Fibroblast of skin of abdomen (primary cell): ENCODE measurements around the gene REM1. TPM values are rescaled to one million over a fixed set of nuclear protein-coding genes. Genes with fewer than 3 reads are reported as not detected.
A peak's percentile ranks its signal among the peaks of the same experiment; 100 is the strongest.
"Not testable (repeated sequence)": the region's sequence is repeated elsewhere in the genome, so short reads cannot be mapped to it uniquely, and the experiment has no call there.

Experiments used
- DNase-seq: peaks from one replicate; pipeline ENCODE4 v3.0.0-alpha.2; 2013
- polyA plus RNA-seq, 2 experiments: library from polyadenylated mRNA; unstranded; fragments of 120-200 nt; gene quantifications; one replicate each; pipeline ENCODE4 v1.2.1, GENCODE V29; 2013; ENCODE audit not compliant: insufficient read length in 2 of 2

REM1 gene, protein sequence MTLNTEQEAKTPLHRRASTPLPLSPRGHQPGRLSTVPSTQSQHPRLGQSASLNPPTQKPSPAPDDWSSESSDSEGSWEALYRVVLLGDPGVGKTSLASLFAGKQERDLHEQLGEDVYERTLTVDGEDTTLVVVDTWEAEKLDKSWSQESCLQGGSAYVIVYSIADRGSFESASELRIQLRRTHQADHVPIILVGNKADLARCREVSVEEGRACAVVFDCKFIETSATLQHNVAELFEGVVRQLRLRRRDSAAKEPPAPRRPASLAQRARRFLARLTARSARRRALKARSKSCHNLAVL
- polyA plus RNA-seq (2013, experiment 1 of 2; ENCODE audit: insufficient read length) = not detected
- polyA plus RNA-seq (2013, experiment 2 of 2; ENCODE audit: insufficient read length) = 0.11 TPM

DNA sequence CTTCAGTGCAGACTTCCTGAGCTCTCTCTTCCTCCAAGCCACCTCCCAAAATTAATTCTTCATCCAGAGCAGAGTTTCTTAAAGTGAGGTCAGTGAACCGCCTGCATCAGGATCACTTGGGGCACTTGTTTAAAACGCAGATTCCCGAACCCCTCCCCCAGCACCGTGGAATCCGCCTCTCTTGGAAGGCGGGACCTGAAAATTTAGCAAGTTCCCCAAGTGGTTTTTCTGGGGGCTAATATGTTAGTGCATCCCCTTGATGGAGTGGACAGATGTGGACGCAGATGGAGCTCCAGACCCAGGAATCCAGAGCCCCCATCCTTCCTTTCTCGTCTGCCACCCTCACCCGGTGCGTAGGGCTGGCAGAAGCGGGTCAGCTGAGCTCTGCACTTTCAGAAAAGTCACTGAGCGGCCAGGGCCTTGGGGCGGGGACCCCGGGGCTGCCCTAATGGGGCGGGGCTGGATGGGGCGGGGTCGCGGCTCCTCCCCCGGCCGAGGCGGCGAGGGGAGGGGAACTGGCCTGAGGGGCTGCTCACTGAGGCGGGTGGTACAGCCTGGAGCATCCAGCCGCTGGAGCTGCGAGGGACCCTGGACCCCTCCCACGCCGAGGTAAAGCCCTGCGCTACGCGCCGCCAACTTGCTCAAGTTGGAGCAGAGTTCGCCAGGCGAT, at the start of gene REM1, which contains the start of gene DEFB124:
Gene REM1, plus strand, starts transcription at position 531 of the 670 bp plus-strand sequence. CDS start 1,158 bp downstream, outside the sequence.
Gene DEFB124, minus strand, starts transcription at position 370 of the 670 bp plus-strand sequence. CDS start 2,114 bp downstream, outside the sequence.
- no peak for DNase-seq

GRCh38 chr20:31425797-31426196, 49.3 kb upstream of the REM1 start:
- DNase-seq = no peak

DNA sequence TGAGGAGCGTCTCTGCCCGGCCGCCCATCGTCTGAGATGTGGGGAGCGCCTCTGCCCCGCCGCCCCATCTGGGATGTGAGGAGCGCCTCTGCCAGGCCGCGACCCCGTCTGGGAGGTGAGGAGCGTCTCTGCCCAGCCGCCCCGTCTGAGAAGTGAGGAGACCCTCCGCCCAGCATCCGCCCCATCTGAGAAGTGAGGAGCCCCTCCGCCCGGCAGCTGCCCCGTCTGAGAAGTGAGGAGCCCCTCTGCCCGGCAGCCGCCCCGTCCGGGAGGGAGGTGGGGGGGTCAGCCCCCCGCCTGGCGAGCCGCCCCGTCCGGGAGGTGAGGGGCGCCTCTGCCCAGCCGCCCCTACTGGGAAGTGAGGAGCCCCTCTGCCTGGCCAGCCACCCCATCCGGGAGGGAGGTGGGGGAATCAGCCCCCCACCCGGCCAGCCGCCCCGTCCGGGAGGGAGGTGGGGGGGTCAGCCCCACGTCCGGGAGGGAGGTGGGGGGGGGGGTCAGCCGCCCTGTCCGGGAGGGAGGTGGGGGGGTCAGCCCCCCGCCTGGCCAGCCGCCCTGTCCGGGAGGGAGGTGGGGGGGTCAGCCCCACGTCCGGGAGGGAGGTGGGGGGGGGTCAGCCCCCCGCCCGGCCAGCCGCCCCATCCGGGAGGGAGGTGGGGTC, 48.1 kb upstream of the REM1 start:
- DNase-seq = not testable (repeated sequence)

GRCh38 chr20:31427576-31427975, 47.5 kb upstream of the REM1 start:
- DNase-seq = not testable (repeated sequence)

GRCh38 chr20:31430568-31431115, 44.4 kb upstream of the REM1 start:
- no peak for DNase-seq

DNA sequence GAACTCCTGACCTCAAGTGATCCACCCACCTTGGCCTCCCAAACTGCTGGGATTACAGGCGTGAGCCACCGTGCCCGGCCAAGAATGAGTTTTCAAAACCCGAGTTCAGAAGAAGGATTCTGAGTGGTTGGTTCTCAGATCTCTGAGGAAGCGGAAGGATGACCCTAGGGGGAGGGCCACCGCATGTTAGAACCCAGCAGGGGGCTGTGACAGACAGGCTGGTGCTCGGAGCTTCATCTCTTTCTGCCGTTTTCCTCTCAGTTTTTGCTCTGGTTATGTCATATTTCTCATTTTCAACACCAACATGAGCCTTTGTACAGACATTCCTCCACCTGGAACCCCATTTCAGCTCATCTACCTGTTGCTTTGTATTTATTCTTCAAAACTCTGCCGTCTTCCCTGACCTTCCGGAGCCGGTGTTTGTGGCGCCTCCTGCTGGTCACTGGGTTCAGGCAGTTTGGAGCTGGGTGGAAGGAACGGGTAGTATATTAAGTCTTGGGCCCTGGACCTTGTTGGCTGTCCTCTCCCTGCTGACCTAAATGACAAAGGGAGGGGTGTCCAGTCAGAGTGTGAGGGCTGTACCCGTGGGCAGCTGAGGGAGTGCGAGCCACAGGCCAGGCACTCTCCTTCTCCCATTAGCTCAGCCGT, 35.0 kb upstream of the REM1 start, which contains the start of gene DEFB123:
Gene DEFB123, plus strand, starts transcription at position 621 of the 648 bp plus-strand sequence. CDS start 67 bp downstream, outside the sequence.
- no peak for DNase-seq

GRCh38 chr20:31446084-31446819, 28.8 kb upstream of the REM1 start:
- no peak for DNase-seq

- no peak for DNase-seq
Measured at GRCh38 chr20:31449511-31450414, 25.3 kb upstream of the REM1 start.

- DNase-seq = no peak
Measured at GRCh38 chr20:31452575-31452974, 22.5 kb upstream of the REM1 start.

DNA sequence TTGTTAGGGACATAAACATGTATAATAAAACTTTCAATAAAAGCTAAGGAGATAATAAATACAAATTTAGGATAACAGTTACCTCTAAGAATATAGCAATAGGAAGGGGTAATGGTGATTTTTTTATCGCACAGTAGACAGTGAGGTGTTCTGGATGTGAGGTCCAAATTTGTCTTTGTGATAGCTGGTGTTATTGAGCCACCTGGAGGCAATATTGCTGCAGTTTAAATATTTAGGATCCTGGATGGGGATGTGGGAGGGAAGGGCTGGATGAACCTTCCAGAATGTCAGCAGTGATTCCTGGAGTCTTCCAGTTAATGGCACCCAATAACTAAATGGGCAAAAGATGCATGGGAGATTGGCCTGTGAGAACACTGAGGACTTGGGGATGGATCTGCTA, 20.7 kb upstream of the REM1 start:
- DNase-seq = no peak

DNA sequence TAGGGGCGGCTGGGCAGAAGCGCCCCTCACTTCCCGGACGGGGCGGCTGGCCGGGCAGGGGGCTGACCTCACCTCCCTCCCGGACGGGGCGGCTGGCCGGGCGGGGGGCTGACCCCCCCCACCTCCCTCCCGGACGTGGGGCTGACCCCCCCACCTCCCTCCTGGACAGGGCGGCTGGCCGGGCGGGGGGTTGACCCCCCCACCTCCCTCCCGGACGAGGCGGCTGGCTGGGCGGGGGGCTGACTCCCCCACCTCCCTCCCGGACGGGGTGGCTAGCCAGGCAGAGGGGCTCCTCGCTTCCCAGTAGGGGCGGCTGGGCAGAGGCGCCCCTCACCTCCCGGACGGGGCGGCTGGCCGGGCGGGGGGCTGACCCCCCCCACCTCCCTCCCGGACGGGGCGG, 4.1 kb upstream of the REM1 start:
- not testable (repeated sequence) for DNase-seq

DNA sequence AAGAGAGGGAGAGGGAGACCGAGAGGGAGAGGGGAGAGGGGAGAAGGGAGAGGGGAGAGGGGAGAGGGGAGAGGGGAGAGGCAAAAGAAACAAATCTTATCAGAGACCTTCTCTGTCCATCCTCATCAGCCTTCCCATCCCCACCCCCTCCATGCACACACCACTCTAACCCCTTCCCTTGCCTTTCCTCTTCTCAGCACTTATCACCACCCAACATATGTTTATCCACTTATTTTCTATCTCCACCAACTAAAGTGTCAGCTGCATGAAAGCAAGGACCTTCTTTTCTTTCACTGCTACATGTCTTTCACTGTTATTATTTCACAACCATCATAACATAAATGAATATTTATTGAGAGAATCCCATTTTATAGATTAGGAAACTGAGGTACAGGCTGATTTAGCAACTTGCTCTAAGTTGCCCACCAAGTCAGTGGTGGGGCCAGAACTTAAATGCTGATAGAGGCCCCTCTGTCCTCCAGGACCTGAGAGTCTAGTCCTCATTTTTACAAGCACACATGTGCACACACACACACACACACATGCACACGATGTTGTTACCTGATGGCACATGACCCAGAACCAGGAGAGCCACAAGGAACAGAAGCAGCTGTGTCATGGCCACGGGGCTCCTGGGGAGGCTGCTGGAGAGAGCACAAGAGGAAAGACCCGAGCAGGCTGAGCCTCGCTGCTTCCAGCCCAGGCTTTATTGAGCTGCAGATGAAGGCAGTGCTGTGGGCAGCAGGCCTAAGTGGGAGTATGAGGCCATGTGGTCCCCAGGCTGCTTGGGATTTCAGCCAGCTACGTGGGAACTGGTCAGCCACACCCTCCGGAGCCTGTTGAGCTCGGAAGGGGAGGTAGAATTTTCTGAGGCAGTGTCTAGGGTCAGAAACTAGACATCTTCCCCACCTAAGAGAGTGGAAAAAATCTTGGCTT, 2.4 kb upstream of the REM1 start:
- no peak for DNase-seq

- no peak for DNase-seq
Measured at GRCh38 chr20:31473331-31474096, 1.6 kb upstream of the REM1 start.

DNA sequence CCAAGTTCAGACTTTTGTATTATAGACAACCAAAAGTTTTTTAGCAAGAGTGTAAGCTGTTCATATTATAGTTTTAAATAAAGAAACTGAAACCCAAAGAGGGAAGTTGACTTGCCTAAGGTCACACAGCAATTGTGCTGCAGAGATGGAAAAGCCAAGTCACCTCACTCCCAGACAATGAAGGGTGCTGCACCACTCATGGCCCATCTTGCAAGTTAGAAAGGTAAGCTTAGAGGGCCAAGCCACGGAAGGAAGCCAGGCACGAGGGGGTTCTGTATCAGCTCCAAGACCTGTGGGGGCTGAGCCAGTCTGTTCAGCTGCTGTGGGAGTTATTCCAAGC, 1.0 kb upstream of the REM1 start:
- no peak for DNase-seq

GRCh38 chr20:31475472-31476293, 595 bp downstream of the REM1 start:
- no peak for DNase-seq

- no peak for DNase-seq
Measured at GRCh38 chr20:31476294-31476585, 1.2 kb downstream of the REM1 start.

DNA sequence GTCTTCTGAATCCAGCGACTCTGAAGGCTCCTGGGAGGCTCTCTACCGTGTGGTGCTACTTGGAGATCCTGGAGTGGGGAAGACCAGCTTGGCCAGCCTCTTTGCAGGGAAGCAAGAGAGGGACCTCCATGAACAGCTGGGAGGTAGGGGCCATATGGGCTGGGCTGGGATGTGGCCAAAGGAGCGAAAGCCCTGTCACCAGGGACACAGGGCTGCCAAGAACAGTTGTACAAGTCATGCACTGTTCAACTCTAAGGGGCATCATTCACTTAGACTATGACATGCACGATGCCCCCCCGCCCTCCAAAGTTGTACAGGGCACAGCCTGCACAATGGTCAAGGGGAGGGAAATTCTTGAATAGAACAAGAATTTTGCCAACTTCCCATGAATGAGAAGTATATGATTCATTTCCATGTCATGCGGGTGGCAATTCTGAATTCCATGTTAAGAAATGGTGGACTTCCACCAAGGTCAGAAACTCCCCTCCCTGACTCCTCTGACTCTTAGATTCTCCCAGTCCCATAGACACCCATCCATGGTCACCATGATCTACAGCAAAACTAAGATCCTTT, 1.6 kb downstream of the REM1 start:
- no peak for DNase-seq

- DNase-seq = peak; percentile 24
Measured at GRCh38 chr20:31484001-31484400, 8.9 kb downstream of the REM1 start.
